NCI-H128 (cell line): ENCODE measurements around the gene INPPL1.

Experiments
- DNase-seq: peaks from one replicate; lab custom pipeline; 2025; ENCODE audit not compliant: unreplicated experiment; lab: John Stamatoyannopoulos, UW

INPPL1 gene

GRCh38 chr11:72232260-72233055, 7.9 kb downstream of the INPPL1 start:
- no peak for DNase-seq

- no peak for DNase-seq
Measured at GRCh38 chr11:72233056-72233772, 8.6 kb downstream of the INPPL1 start.

DNA sequence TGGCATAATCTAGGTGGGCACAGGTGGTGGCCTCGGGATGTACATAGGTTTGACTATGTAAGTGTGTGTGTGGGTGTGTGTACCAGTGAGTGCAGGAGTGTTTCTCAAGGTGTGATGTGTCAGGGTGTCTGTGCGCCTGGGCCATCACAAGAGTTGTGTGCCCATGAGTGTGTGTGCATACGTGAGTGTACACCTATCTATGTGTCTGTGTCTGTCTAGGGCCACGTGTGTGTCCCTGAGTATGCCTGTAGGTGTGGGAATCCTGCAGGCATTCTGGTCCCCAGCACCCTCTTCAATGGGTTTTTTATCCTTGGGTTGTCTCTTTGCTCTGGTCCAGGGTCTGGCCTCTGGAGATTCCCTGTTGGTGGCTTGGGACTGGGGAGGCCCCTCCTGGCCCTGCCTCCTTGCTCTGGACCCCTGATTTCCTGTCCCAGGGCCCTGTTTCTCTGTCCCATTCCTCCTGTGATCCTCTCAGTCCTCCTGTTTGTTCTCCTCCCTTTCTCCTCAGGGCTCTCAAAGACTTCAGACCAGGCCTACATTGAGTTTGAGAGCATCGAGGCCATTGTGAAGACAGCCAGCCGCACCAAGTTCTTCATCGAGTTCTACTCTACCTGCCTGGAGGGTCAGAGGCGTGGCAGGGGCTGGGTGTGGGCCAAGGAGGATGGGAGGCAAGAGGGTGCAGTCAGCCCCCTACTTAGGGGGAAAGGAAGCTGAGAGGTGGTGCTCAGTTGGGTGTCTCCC, 9.4 kb downstream of the INPPL1 start:
- DNase-seq: no peak

- DNase-seq: no peak
Measured at GRCh38 chr11:72234514-72234830, 9.9 kb downstream of the INPPL1 start.

DNA sequence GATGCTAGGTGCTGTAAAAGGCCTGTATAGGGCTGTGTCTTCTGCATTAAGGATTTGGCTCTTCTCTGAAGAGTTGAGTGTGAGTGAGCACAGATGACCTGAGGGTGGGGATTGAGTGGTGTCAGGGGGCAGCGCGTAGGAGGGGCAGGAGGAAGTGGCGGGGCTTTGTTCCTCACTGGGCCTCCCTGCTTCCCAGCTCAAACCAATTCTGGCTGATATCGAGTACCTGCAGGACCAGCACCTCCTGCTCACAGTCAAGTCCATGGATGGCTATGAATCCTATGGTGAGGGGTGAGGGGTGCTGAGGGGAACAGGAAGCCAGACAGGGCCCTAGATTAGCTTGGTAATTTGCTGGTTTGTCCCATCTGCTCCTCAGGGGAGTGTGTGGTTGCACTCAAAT, 10.4 kb downstream of the INPPL1 start:
- no peak for DNase-seq

DNA sequence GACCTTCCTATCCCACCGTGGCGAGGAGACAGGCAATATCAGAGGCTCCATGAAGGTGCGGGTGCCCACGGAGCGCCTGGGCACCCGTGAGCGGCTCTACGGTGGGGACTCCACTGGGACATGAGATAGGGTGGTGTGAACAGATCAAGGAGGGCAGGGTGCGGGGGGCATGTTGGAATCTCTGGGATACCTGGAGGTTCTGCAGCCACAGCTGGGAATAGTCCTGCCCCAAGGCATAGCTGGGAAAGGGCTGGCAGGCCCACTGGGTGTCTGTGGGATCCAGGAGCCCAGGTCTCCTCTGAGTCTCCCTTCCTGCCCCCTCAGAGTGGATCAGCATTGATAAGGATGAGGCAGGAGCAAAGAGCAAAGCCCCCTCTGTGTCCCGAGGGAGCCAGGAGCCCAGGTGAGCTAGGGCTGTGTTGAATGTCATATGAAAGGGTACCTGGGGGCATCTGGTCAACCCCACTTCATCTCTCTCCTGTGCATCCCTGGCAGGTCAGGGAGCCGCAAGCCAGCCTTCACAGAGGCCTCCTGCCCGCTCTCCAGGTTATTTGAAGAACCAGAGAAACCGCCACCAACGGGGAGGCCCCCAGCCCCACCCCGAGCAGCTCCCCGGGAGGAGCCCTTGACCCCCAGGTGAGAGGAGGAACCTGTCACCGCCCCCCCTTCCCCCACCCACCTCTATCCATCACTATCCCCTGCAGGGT, 10.9 kb downstream of the INPPL1 start:
- DNase-seq: no peak

GRCh38 chr11:72236083-72236697, 11.6 kb downstream of the INPPL1 start:
- no peak for DNase-seq

DNA sequence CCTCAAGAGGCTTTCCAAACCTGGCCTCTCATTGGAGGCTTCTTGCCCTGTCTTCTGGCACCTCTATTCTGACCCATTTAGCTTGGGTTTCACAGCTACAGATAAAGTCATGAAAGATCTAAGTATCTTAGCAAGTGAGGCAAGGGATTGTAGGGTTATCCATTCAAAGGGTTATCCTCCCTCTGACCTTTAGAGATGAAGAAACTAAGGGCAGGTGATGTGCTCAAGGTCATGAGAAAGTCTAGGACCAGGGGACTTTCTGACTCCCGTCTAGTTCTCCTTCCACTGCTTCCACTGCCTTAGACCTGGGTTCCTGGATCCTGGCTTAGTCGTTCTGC, 12.2 kb downstream of the INPPL1 start:
- no peak for DNase-seq

DNA sequence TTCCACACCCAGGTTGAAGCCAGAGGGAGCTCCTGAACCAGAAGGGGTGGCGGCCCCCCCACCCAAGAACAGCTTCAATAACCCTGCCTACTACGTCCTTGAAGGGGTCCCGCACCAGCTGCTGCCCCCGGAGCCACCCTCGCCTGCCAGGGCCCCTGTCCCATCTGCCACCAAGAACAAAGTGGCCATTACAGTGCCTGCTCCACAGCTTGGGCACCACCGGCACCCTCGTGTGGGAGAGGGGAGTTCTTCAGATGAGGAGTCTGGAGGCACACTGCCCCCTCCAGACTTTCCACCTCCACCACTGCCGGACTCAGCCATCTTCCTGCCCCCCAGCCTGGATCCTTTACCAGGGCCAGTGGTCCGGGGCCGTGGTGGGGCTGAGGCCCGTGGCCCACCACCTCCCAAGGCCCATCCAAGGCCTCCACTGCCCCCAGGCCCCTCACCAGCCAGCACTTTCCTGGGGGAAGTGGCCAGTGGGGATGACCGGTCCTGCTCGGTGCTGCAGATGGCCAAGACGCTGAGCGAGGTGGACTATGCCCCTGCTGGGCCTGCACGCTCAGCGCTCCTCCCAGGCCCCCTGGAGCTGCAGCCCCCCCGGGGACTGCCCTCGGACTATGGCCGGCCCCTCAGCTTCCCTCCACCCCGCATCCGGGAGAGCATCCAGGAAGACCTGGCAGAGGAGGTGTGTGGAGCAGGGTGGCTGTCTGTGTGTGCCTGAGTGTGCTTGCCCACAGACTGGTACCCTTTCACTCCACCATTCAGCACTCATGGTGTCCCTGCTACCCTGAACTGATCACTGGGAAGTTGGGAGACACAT, 12.8 kb downstream of the INPPL1 start:
- DNase-seq: no peak

DNA sequence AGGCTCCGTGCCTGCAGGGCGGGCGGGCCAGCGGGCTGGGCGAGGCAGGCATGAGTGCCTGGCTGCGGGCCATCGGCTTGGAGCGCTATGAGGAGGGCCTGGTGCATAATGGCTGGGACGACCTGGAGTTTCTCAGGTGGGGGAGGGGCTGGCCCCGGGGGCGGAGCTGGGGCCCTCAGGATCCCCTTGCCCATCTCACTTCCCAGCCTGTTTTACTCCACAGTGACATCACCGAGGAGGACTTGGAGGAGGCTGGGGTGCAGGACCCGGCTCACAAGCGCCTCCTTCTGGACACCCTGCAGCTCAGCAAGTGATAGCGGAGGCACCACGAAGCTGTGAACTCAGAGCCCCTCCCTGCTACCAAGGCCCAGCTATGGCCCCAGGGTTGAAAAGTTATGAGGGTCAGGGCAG, 13.5 kb downstream of the INPPL1 start:
- no peak for DNase-seq

- no peak for DNase-seq
Measured at GRCh38 chr11:72238492-72239312, 14.1 kb downstream of the INPPL1 start.

GRCh38 chr11:72239313-72239848, 14.8 kb downstream of the INPPL1 start:
- no peak for DNase-seq

- no peak for DNase-seq
Measured at GRCh38 chr11:72239849-72240460, 15.4 kb downstream of the INPPL1 start.

- DNase-seq: no peak
Measured at GRCh38 chr11:72240461-72241290, 16.1 kb downstream of the INPPL1 start.

DNA sequence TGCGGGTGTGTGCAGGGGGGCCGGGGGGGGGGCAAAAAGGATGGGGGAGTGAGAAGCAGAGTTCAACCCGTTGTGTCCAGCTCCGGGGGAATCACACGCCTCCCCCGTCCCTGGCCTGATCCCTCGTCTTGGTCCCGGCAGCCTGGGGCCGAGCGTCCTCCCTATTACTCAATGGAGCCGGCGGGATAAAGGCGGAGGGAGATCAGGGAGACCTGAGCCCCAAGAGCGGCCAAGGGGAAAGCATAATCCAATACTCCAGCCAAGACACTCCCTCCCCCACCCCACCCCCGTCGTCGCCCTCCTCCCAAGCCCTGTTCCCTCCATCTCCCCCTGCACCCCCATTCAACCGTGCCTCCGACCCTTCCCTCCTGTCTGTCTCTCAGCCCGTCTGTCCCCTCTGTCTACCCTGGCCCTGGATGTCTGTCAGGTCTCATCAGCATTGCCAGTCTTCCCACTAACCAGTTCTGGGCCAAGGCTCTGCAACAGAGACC, 16.8 kb downstream of the INPPL1 start:
- no peak for DNase-seq

- no peak for DNase-seq
Measured at GRCh38 chr11:72242141-72242540, 17.6 kb downstream of the INPPL1 start.

- no peak for DNase-seq
Measured at GRCh38 chr11:72243173-72244059, 18.8 kb downstream of the INPPL1 start.
